Activated CD8-positive, alpha-beta memory T cell treated with anti-CD3 and anti-CD28 coated beads, Interleukin-2, amount 50 U/mL, for 24 hours (primary cell): Measurements from ENCODE around the gene TCF3.
A peak's percentile ranks its signal among the peaks of the same experiment; 100 is the strongest.
"Not testable (repeated sequence)": the region's sequence is repeated elsewhere in the genome, so short reads cannot be mapped to it uniquely, and the experiment has no call there.

Experiments
- DNase-seq: peaks from one replicate; pipeline ENCODE4 v3.0.0-alpha.2; 2020; ENCODE audit errors: extremely low read depth

Gene TCF3

GRCh38 chr19:1652471-1653299 lies at the start of gene TCF3:
Gene TCF3, minus strand, starts transcription at chr19:1652615. Its CDS starts 2,367 bp downstream, at chr19:1650248.
- peak; percentile 93 for DNase-seq

- no peak for DNase-seq
Measured at GRCh38 chr19:1700733-1701663, 48.6 kb upstream of the TCF3 start.

- no peak for DNase-seq
Measured at GRCh38 chr19:1699998-1700732, 47.8 kb upstream of the TCF3 start.

- no peak for DNase-seq
Measured at GRCh38 chr19:1699386-1699785, 47.0 kb upstream of the TCF3 start.

- no peak for DNase-seq
Measured at GRCh38 chr19:1698636-1699035, 46.2 kb upstream of the TCF3 start.

GRCh38 chr19:1695481-1695880 lies 43.1 kb upstream of the TCF3 start:
- DNase-seq, result not testable (repeated sequence)

GRCh38 chr19:1691589-1692290 lies 39.3 kb upstream of the TCF3 start:
- DNase-seq, result no peak

- no peak for DNase-seq
Measured at GRCh38 chr19:1690699-1691307, 38.4 kb upstream of the TCF3 start.

- not testable (repeated sequence) for DNase-seq
Measured at GRCh38 chr19:1685785-1686184, 33.4 kb upstream of the TCF3 start.

GRCh38 chr19:1685046-1685445 lies 32.6 kb upstream of the TCF3 start:
- DNase-seq, result no peak

GRCh38 chr19:1684573-1684912 lies 32.1 kb upstream of the TCF3 start:
- DNase-seq, result no peak

- no peak for DNase-seq
Measured at GRCh38 chr19:1683869-1684572, 31.6 kb upstream of the TCF3 start.

- no peak for DNase-seq
Measured at GRCh38 chr19:1680976-1681375, 28.6 kb upstream of the TCF3 start.

- no peak for DNase-seq
Measured at GRCh38 chr19:1678073-1678472, 25.7 kb upstream of the TCF3 start.

- DNase-seq, result no peak
Measured at GRCh38 chr19:1676351-1677266, 24.2 kb upstream of the TCF3 start.

GRCh38 chr19:1675633-1676350 lies 23.4 kb upstream of the TCF3 start:
- no peak for DNase-seq

GRCh38 chr19:1674293-1674679 lies 21.9 kb upstream of the TCF3 start:
- DNase-seq, result no peak

- no peak for DNase-seq
Measured at GRCh38 chr19:1673645-1674292, 21.4 kb upstream of the TCF3 start.
